ENCODE results near the gene PRKAB1.

GRCh38 chr12:119649202-119649808 lies 18.6 kb upstream of the PRKAB1 start:
- TF ChIP-seq PREB (CRISPR knock-in tag; IDR thresholded peaks at IDR 0.05) (no peak), DPF2 (IDR thresholded peaks at IDR 0.05) (no peak), POLR2A (conservative IDR thresholded peaks at IDR 0.05) (no peak), EZH2 (IDR thresholded peaks at IDR 0.05; ENCODE audit: borderline replicate concordance, low read depth, low read length) (no peak), ZNF274 (IDR thresholded peaks at IDR 0.05; ENCODE audit: borderline replicate concordance, low read depth, low read length) (no peak), ZNF644 (tag; IDR thresholded peaks at IDR 0.05; ENCODE audit: low read depth) (no peak), YY1 (IDR thresholded peaks at IDR 0.05; ENCODE audit: borderline replicate concordance in 1 of 3, control insufficient read depth in 1 of 3, extremely low read depth in 1 of 3, insufficient read depth in 3 of 3, insufficient read length in 1 of 3, insufficient replicate concordance in 2 of 3, low read depth in 1 of 3, low read length in 2 of 3) (no peak), CTCF (IDR thresholded peaks at IDR 0.05 in 2 of 3, conservative IDR thresholded peaks at IDR 0.05 in 1 of 3; ENCODE audit: insufficient read depth in 2 of 3, low read depth in 1 of 3, low read length in 3 of 3) (peak; percentile 57 to 92 (median 73); a peak in 5 of 6 replicates), ZBED1 (IDR thresholded peaks at IDR 0.05) (no peak), ZNF197 (CRISPR knock-in tag; IDR thresholded peaks at IDR 0.05; ENCODE audit: low read depth) (no peak), HDAC2 (IDR thresholded peaks at IDR 0.05) (no peak), TAF7 (tag; IDR thresholded peaks at IDR 0.05) (no peak), REST (IDR thresholded peaks at IDR 0.05; ENCODE audit: borderline replicate concordance) (peak; percentile 64; the same call in 1 of the 2 replicates), REST (CRISPR knock-in tag; IDR thresholded peaks at IDR 0.05; ENCODE audit: low read depth) (no peak), SPI1 (IDR thresholded peaks at IDR 0.05; ENCODE audit: borderline replicate concordance, low read depth, low read length) (no peak)

Measured in K562 (cell line).